H9 (cell line): ENCODE data around the gene VIPR1. TPM values are rescaled to one million over a fixed set of nuclear protein-coding genes. Genes with fewer than 3 reads are reported as not detected.

Source experiments
- DNase-seq: peaks from one replicate; pipeline ENCODE4 v3.0.0-alpha.2; 2017
- H2AFZ ChIP-seq: one replicate; pipeline ENCODE4 v1.6.1; 2013; ENCODE audit warnings: mild to moderate bottlenecking, low read length, control low read depth, moderate library complexity
- H2AK5ac ChIP-seq: 2 replicates; pipeline ENCODE4 v1.6.1; 2013; ENCODE audit warnings: low read length, control low read depth, mixed read lengths; ENCODE audit not compliant: insufficient read length
- H2BK120ac ChIP-seq: one replicate; pipeline ENCODE4 v1.6.1; 2013; ENCODE audit warnings: low read depth, mild to moderate bottlenecking, low read length, control low read depth, inconsistent platforms; ENCODE audit not compliant: poor library complexity, severe bottlenecking
- H2BK12ac ChIP-seq: 2 replicates; pipeline ENCODE4 v1.6.1; 2013; ENCODE audit warnings: low read length, control low read depth, mixed read lengths, low read depth; ENCODE audit not compliant: insufficient read length
- H2BK15ac ChIP-seq: 2 replicates; pipeline ENCODE4 v1.6.1; 2013; ENCODE audit warnings: low read depth, low read length, control low read depth
- H2BK20ac ChIP-seq: one replicate; pipeline ENCODE4 v1.6.1; 2013; ENCODE audit warnings: low read depth, mild to moderate bottlenecking, low read length, control low read depth, inconsistent platforms; ENCODE audit not compliant: poor library complexity, severe bottlenecking
- H2BK5ac ChIP-seq: 2 replicates; pipeline ENCODE4 v1.6.1; 2013; ENCODE audit warnings: low read length, control low read depth, mixed read lengths; ENCODE audit not compliant: insufficient read length
- H3K14ac ChIP-seq: 2 replicates; pipeline ENCODE4 v1.6.1; 2013; ENCODE audit warnings: low read length, control low read depth; ENCODE audit not compliant: insufficient read depth
- H3K18ac ChIP-seq: 2 replicates; pipeline ENCODE4 v1.6.1; 2013; ENCODE audit warnings: low read depth, mild to moderate bottlenecking, mixed read lengths, low read length, control low read depth; ENCODE audit not compliant: insufficient read length
- H3K23ac ChIP-seq: 2 replicates; pipeline ENCODE4 v1.6.1; 2013; ENCODE audit warnings: low read length, control low read depth, mixed read lengths, low read depth; ENCODE audit not compliant: insufficient read length
- H3K23me2 ChIP-seq: 2 replicates; pipeline ENCODE4 v1.6.1; 2013; ENCODE audit warnings: low read depth, mild to moderate bottlenecking, mixed read lengths, low read length, control low read depth; ENCODE audit not compliant: insufficient read length, poor library complexity, severe bottlenecking
- H3K27ac ChIP-seq: 2 replicates; pipeline ENCODE4 v1.5.1; 2013; ENCODE audit warnings: low read length, control low read depth, mixed read lengths, low read depth; ENCODE audit not compliant: insufficient read length
- H3K27me3 ChIP-seq: 2 replicates; pipeline ENCODE4 v1.6.1; 2013; ENCODE audit warnings: low read length, control low read depth, inconsistent platforms; ENCODE audit not compliant: insufficient read depth
- H3K4ac ChIP-seq: 2 replicates; pipeline ENCODE4 v1.6.1; 2013; ENCODE audit warnings: low read depth, mild to moderate bottlenecking, control low read depth, inconsistent platforms, low read length, moderate library complexity
- H3K4me1 ChIP-seq: 2 replicates; pipeline ENCODE4 v1.6.1; 2013; ENCODE audit warnings: low read length, control low read depth, inconsistent platforms; ENCODE audit not compliant: insufficient read depth
- H3K4me2 ChIP-seq: 2 replicates; pipeline ENCODE4 v1.6.1; 2013; ENCODE audit warnings: low read length, control low read depth, mixed read lengths; ENCODE audit not compliant: insufficient read length, insufficient read depth
- H3K56ac ChIP-seq: 2 replicates; pipeline ENCODE4 v1.6.1; 2013; ENCODE audit warnings: low read depth, mild to moderate bottlenecking, mixed read lengths, low read length, control low read depth; ENCODE audit not compliant: insufficient read length
- H3K79me1 ChIP-seq: 2 replicates; pipeline ENCODE4 v1.6.1; 2013; ENCODE audit warnings: low read depth, mild to moderate bottlenecking, moderate library complexity, low read length, control low read depth, inconsistent platforms; ENCODE audit not compliant: insufficient read depth, poor library complexity, severe bottlenecking
- H3K79me2 ChIP-seq: 2 replicates; pipeline ENCODE4 v1.6.1; 2013; ENCODE audit warnings: low read length, control low read depth, inconsistent platforms; ENCODE audit not compliant: insufficient read depth
- H3K9ac ChIP-seq: 2 replicates; pipeline ENCODE4 v1.6.1; 2013; ENCODE audit warnings: low read length, control low read depth, mixed read lengths; ENCODE audit not compliant: insufficient read length; ENCODE audit errors: extremely low read depth
- H3K9me3 ChIP-seq: one replicate; pipeline ENCODE4 v1.6.1; 2013; ENCODE audit warnings: low read depth, low read length, inconsistent platforms; ENCODE audit not compliant: control insufficient read depth
- H3T11ph ChIP-seq: one replicate; pipeline ENCODE4 v1.6.1; 2013; ENCODE audit warnings: mild to moderate bottlenecking, low read length, control low read depth, inconsistent platforms
- H4K20me1 ChIP-seq: one replicate; pipeline ENCODE4 v1.6.1; 2013; ENCODE audit not compliant: control insufficient read depth, insufficient read length, insufficient read depth
- H4K5ac ChIP-seq: 2 replicates; pipeline ENCODE4 v1.6.1; 2013; ENCODE audit warnings: low read depth, mild to moderate bottlenecking, mixed read lengths, low read length, control low read depth; ENCODE audit not compliant: insufficient read length
- H4K8ac ChIP-seq: replicated peaks from 2 replicates; pipeline ENCODE4 v1.6.1; 2013; ENCODE audit warnings: low read length, control low read depth, mixed read lengths, low read depth; ENCODE audit not compliant: insufficient read length
- H4K91ac ChIP-seq: 2 replicates; pipeline ENCODE4 v1.6.1; 2013; ENCODE audit warnings: low read depth, mild to moderate bottlenecking, moderate library complexity, mixed read lengths, low read length, control low read depth; ENCODE audit not compliant: insufficient read length
- H3K27ac Mint-ChIP-seq, 3 experiments: 2 replicates in 2 of 3; 3 replicates in 1 of 3; pipeline ENCODE4 v1.8.0; 2020 to 2021; ENCODE audit warnings: mixed read lengths in 3 of 3, mild to moderate bottlenecking in 1 of 3, moderate library complexity in 1 of 3
- H3K27me3 Mint-ChIP-seq: 2 replicates; pipeline ENCODE4 v1.8.0; 2021; ENCODE audit warnings: low read depth, mild to moderate bottlenecking, moderate library complexity, mixed read lengths
- H3K36me3 Mint-ChIP-seq, 3 experiments: 2 replicates in 2 of 3; 3 replicates in 1 of 3; pipeline ENCODE4 v1.8.0; 2020 to 2021; ENCODE audit warnings: low read depth in 3 of 3, mixed read lengths in 3 of 3; ENCODE audit not compliant: insufficient read depth in 1 of 3
- H3K4me1 Mint-ChIP-seq, 2 experiments: 2 replicates each; pipeline ENCODE4 v1.8.0; 2020; ENCODE audit warnings: mixed read lengths in 2 of 2
- H3K4me3 Mint-ChIP-seq, 2 experiments: 2 replicates in 1 of 2; 3 replicates in 1 of 2; pipeline ENCODE4 v1.8.0; 2020 to 2021; ENCODE audit warnings: mild to moderate bottlenecking in 2 of 2, mixed read lengths in 2 of 2, moderate library complexity in 1 of 2
- H3K9me3 Mint-ChIP-seq, 2 experiments: 2 replicates in 1 of 2; 3 replicates in 1 of 2; pipeline ENCODE4 v1.8.0; 2020; ENCODE audit warnings: mild to moderate bottlenecking in 2 of 2, mixed read lengths in 2 of 2, moderate library complexity in 1 of 2
- total RNA-seq: library from RNA; stranded (reverse); gene quantifications from 2 replicates; pipeline ENCODE4 v1.2.1, GENCODE V29; 2021
- TF ChIP-seq, protein P1 (sequence below): fragments of 200-600 bp; sonication (generic); conservative IDR thresholded peaks from 3 replicates; pipeline ENCODE4 v1.8.0; 2021; ENCODE audit warnings: antibody characterized with exemption, mild to moderate bottlenecking

VIPR1 gene
- total RNA-seq, 1 experiment from 2014 or later, result 6.5 TPM

DNA sequence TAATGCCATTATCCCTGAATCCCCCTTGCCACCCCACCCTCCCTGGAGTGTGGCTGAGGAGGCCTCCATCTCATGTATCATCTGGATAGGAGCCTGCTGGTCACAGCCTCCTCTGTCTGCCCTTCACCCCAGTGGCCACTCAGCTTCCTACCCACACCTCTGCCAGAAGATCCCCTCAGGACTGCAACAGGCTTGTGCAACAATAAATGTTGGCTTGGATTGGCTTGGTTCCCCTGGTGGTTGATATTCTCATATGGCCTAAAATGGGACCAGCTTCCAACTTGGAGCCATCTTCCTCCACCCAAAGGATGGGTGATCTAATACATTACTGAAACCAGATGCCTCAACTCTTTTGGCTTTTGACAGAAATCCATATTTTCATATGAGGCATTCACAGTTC, 34.9 kb downstream of the VIPR1 start:
- Histone ChIP-seq H2BK12ac (no peak overlapping the region), H3K79me2 (no peaks in the 10 kb centered on the region), H3K18ac (no peak overlapping the region), H4K5ac (no peak overlapping the region), H3K23me2 (no peaks in the 10 kb centered on the region), H4K8ac (no peak overlapping the region), H2BK5ac (no peak overlapping the region), H3K56ac (no peak overlapping the region), H3K4ac (no peak overlapping the region), H3T11ph (no peak overlapping the region), H3K4me2 (no peak overlapping the region), H2BK120ac (no peak overlapping the region), H3K79me1 (no peaks in the 10 kb centered on the region), H3K27ac (no peak overlapping the region), H3K23ac (no peak overlapping the region), H2BK15ac (no peak overlapping the region), H2AFZ (no peak overlapping the region), H3K14ac (no peak overlapping the region), H3K4me1 (peaks cover 12% of the 10 kb centered on the region), H4K91ac (no peak overlapping the region), H3K27me3 (no peaks in the 10 kb centered on the region), H2AK5ac (no peak overlapping the region), H4K20me1 (peaks cover 2% of the 10 kb centered on the region), H3K9ac (no peak overlapping the region), H3K9me3 (no peaks in the 10 kb centered on the region), H2BK20ac (no peak overlapping the region)
- no peak overlapping the region for H3K27ac Mint-ChIP-seq
- H3K4me1 Mint-ChIP-seq, result peaks cover 29 to 39% of the 10 kb centered on the region in 2 experiments
- H3K9me3 Mint-ChIP-seq, result no peaks in the 10 kb centered on the region
- H3K36me3 Mint-ChIP-seq, result peaks cover 0 to 4% (median 0%) of the 10 kb centered on the region in 3 experiments; a peak in 2 of 7 replicates
- no peak for DNase-seq
- H3K4me3 Mint-ChIP-seq, result no peak overlapping the region
- peaks cover 2% of the 10 kb centered on the region; the same call in 1 of the 2 replicates for H3K27me3 Mint-ChIP-seq
- TF ChIP-seq, protein P1, sequence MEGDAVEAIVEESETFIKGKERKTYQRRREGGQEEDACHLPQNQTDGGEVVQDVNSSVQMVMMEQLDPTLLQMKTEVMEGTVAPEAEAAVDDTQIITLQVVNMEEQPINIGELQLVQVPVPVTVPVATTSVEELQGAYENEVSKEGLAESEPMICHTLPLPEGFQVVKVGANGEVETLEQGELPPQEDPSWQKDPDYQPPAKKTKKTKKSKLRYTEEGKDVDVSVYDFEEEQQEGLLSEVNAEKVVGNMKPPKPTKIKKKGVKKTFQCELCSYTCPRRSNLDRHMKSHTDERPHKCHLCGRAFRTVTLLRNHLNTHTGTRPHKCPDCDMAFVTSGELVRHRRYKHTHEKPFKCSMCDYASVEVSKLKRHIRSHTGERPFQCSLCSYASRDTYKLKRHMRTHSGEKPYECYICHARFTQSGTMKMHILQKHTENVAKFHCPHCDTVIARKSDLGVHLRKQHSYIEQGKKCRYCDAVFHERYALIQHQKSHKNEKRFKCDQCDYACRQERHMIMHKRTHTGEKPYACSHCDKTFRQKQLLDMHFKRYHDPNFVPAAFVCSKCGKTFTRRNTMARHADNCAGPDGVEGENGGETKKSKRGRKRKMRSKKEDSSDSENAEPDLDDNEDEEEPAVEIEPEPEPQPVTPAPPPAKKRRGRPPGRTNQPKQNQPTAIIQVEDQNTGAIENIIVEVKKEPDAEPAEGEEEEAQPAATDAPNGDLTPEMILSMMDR, result no peak
